SK-N-SH treated with all-trans-retinoic acid at 6 μM for 48 hours (cell line): ENCODE data around the gene PPARA.

ENCODE experiments used
- ATAC-seq: fragments of 200-7000 bp; cut with Tn5 transposase; 3 replicates; pipeline ENCODE4 v1.9.1; 2020; ENCODE audit warnings: mild to moderate bottlenecking, moderate library complexity
- ARNTL ChIP-seq: fragments of 450-650 bp; formaldehyde crosslinking; IDR thresholded peaks from 2 replicates; pipeline ENCODE4 v1.5.0; 2020; ENCODE audit warnings: low read depth, mild to moderate bottlenecking, moderate library complexity, borderline replicate concordance
- CREB5 ChIP-seq: fragments of 250-450 bp; sonication (Bioruptor Pico); IDR thresholded peaks from 2 replicates; pipeline ENCODE4 v1.5.1; 2020; ENCODE audit warnings: low read depth, mild to moderate bottlenecking, moderate library complexity
- OSR1 ChIP-seq: fragments of 250-450 bp; sonication (Bioruptor Pico); IDR thresholded peaks from 2 replicates; pipeline ENCODE4 v1.8.0; 2022; ENCODE audit warnings: moderate library complexity, mild to moderate bottlenecking, inconsistent platforms
- PPARA ChIP-seq: fragments of 250-450 bp; sonication (Bioruptor Pico); IDR thresholded peaks from 2 replicates; pipeline ENCODE4 v1.5.0; 2020; ENCODE audit warnings: mild to moderate bottlenecking, borderline replicate concordance
- SNAI2 ChIP-seq: fragments of 250-450 bp; sonication (Bioruptor Pico); IDR thresholded peaks from 2 replicates; pipeline ENCODE4 v1.5.0; 2020; ENCODE audit warnings: mild to moderate bottlenecking, moderate library complexity
- TCF4 ChIP-seq: fragments of 250-450 bp; sonication (Bioruptor Pico); IDR thresholded peaks from 2 replicates; pipeline ENCODE4 v1.8.0; 2021; ENCODE audit warnings: mild to moderate bottlenecking, moderate library complexity, borderline replicate concordance
- TOX ChIP-seq: fragments of 250-450 bp; sonication (Bioruptor Pico); IDR thresholded peaks from 2 replicates; pipeline ENCODE4 v1.8.0; 2021; ENCODE audit warnings: mild to moderate bottlenecking, moderate library complexity, borderline replicate concordance
- ZC3H10 ChIP-seq: fragments of 250-450 bp; sonication (Bioruptor Pico); IDR thresholded peaks from 2 replicates; pipeline ENCODE4 v1.5.1; 2021; ENCODE audit warnings: mild to moderate bottlenecking, moderate library complexity
- ZFP3 ChIP-seq: fragments of 250-450 bp; sonication (Bioruptor Pico); IDR thresholded peaks from 2 replicates; pipeline ENCODE4 v1.5.0; 2020; ENCODE audit warnings: mild to moderate bottlenecking, moderate library complexity
- ZNF70 ChIP-seq: fragments of 450-650 bp; formaldehyde crosslinking; IDR thresholded peaks from 2 replicates; pipeline ENCODE4 v1.5.0; 2020; ENCODE audit warnings: mild to moderate bottlenecking, moderate library complexity
- TF ChIP-seq, protein P1 (sequence below): fragments of 250-450 bp; sonication (Bioruptor Pico); IDR thresholded peaks from 2 replicates; pipeline ENCODE4 v1.5.1; 2021; ENCODE audit warnings: mild to moderate bottlenecking, moderate library complexity

The PPARA gene

GRCh38 chr22:46292732-46293131 is 142.4 kb downstream of the PPARA start:
- TF ChIP-seq, protein P1, sequence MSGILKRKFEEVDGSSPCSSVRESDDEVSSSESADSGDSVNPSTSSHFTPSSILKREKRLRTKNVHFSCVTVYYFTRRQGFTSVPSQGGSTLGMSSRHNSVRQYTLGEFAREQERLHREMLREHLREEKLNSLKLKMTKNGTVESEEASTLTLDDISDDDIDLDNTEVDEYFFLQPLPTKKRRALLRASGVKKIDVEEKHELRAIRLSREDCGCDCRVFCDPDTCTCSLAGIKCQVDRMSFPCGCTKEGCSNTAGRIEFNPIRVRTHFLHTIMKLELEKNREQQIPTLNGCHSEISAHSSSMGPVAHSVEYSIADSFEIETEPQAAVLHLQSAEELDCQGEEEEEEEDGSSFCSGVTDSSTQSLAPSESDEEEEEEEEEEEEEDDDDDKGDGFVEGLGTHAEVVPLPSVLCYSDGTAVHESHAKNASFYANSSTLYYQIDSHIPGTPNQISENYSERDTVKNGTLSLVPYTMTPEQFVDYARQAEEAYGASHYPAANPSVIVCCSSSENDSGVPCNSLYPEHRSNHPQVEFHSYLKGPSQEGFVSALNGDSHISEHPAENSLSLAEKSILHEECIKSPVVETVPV, result no peak
- TF ChIP-seq ARNTL (CRISPR knock-in tag) (no peak), ZFP3 (CRISPR knock-in tag) (no peak), PPARA (no peak), TCF4 (CRISPR knock-in tag) (no peak), ZNF70 (CRISPR knock-in tag) (no peak), ZC3H10 (no peak), OSR1 (CRISPR knock-in tag) (no peak), TOX (CRISPR knock-in tag) (no peak), CREB5 (no peak), SNAI2 (CRISPR knock-in tag) (no peak)
- ATAC-seq, result no peak
